GM18505 (cell line): Measurements from ENCODE around the gene ZNF549.
A peak's percentile ranks its signal among the peaks of the same experiment; 100 is the strongest.

Source experiments
- ATAC-seq: cut with Tn5 transposase; IDR thresholded peaks from one replicate; pipeline ENCODE4 v1.9.1; 2021; ENCODE audit not compliant: unreplicated experiment
- POLR2A ChIP-seq: IDR thresholded peaks from 4 replicates; pipeline ENCODE4 v1.6.1; 2011; ENCODE audit warnings: borderline replicate concordance; ENCODE audit not compliant: insufficient read depth, insufficient read length; ENCODE audit errors: extremely low read depth

ZNF549 gene

GRCh38 chr19:57583521-57584416 lies 56.6 kb downstream of the ZNF549 start, which contains the start of gene ZIK1:
ZIK1 (plus strand) TSS chr19:57584145; CDS start chr19:57584357, 212 bp downstream.
- peak; percentile 80 for ATAC-seq
- peak; percentile 54 for TF ChIP-seq POLR2A

- ATAC-seq: no peak
Observed at GRCh38 chr19:57587529-57587928, 60.4 kb downstream of the ZNF549 start.

GRCh38 chr19:57599377-57599760 lies 72.2 kb downstream of the ZNF549 start:
- no peak for TF ChIP-seq POLR2A
- peak; percentile 14 for ATAC-seq

More at GRCh38 chr19:57587529-57587928, 60.4 kb downstream of the ZNF549 start:
- TF ChIP-seq POLR2A: no peak

- peak; percentile 89 for ATAC-seq
- TF ChIP-seq POLR2A: peak; percentile 63
Observed at GRCh38 chr19:57599761-57600383, 72.7 kb downstream of the ZNF549 start, which contains the start of gene ZNF530. ZNF530 (plus strand) TSS chr19:57599885; CDS start chr19:57604346, 4,461 bp downstream.

- no peak for ATAC-seq
- TF ChIP-seq POLR2A: no peak
Observed at GRCh38 chr19:57606931-57607330, 79.8 kb downstream of the ZNF549 start.
